ENCODE results near the gene SDK2. TPM values are rescaled to one million over a fixed set of nuclear protein-coding genes. Genes with fewer than 3 reads are reported as not detected.

Gene SDK2
- total and polyA plus RNA-seq, 9 of the 15 experiments (the other 6 are each of a cell fraction or from before 2014, with no cell fraction given): 0.04 TPM; not detected in 8

DNA sequence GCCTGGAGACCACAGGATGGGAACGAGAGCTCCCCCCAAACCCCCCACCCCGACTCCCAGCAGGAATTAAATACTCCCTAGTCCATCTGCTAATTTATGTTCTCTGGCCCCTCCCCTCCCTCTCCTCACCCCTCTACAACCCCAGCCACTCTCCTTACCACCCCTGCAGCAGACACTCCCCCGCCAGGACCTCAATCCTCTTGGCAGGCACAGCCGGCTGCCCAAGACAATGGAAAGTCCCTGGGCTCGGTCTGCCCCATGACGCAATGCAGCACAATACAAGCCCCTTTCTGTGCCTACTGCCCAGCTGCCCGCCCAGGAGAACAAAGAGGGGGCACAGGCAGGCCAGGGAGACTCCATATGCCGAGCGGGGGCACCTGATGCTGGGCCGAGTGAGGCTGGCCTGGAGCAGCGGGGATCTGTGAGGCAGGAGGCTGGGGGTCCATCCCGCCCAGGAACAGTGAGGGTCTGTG is 302.2 kb downstream of the SDK2 start:
- DNase-seq (ENCODE audit: extremely low read depth in 1 of 4, low spot score in 3 of 4) (no peak), FAIRE-seq (no peak), ATAC-seq (no peak)
- POLR2A ChIA-PET: interaction anchor here (0.5 to 1.2 kb wide), 5 partner anchors 17 to 716 kb away, joined by 3 read pairs; no protein-coding TSS in a partner anchor
- H3K27me3 ChIP-seq (ENCODE audit: control insufficient read depth in 2 of 2, insufficient read depth in 2 of 2, low read length in 2 of 2): peaks cover 19 to 65% of the 10 kb centered on the region in 2 experiments
- no peaks in the 10 kb centered on the region for H4K20me1 ChIP-seq (replicated peaks; ENCODE audit: control insufficient read depth, insufficient read depth, low read length)
- no peaks in the 10 kb centered on the region for H3K9me1 ChIP-seq (ENCODE audit: control insufficient read depth, insufficient read depth, low read length)
- H3K79me2 ChIP-seq (ENCODE audit: control insufficient read depth, insufficient read depth, low read length): no peaks in the 10 kb centered on the region
- no peak overlapping the region for H2AFZ ChIP-seq (ENCODE audit: low read depth, low read length)
- in situ Hi-C loops (cut with MboI): no loop called here
- BruUV-seq (replicated peaks): no TSS peak
- no peaks in the 10 kb centered on the region for H3K9me3 ChIP-seq (replicated peaks; ENCODE audit: control insufficient read depth, insufficient read depth, low read depth, low read length)
- intact Hi-C loops (cut with micrococcal nuclease): no loop called here
- H3K36me3 ChIP-seq (ENCODE audit: control insufficient read depth, insufficient read depth, low read length): no peaks in the 10 kb centered on the region
- TF ChIP-seq, protein P1, sequence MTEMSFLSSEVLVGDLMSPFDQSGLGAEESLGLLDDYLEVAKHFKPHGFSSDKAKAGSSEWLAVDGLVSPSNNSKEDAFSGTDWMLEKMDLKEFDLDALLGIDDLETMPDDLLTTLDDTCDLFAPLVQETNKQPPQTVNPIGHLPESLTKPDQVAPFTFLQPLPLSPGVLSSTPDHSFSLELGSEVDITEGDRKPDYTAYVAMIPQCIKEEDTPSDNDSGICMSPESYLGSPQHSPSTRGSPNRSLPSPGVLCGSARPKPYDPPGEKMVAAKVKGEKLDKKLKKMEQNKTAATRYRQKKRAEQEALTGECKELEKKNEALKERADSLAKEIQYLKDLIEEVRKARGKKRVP (CRISPR knock-in tag; IDR thresholded peaks at IDR 0.05): no peak
- TF ChIP-seq, protein P2, sequence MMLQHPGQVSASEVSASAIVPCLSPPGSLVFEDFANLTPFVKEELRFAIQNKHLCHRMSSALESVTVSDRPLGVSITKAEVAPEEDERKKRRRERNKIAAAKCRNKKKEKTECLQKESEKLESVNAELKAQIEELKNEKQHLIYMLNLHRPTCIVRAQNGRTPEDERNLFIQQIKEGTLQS (IDR thresholded peaks at IDR 0.05): peak; percentile 26
- TF ChIP-seq, protein P2 (CRISPR knock-in tag; conservative IDR thresholded peaks at IDR 0.05): no peak
- CTCF ChIA-PET (ENCODE audit: low intra/inter-chr PET ratio): no interaction called here
- peaks cover 0 to 19% of the 10 kb centered on the region in 2 experiments; a peak in 2 of 5 replicates for H3K4me1 ChIP-seq (replicated peaks in 1 of 2; ENCODE audit: control insufficient read depth in 2 of 2, insufficient read depth in 2 of 2, low read length in 2 of 2)
- no peak overlapping the region; a peak in 1 of 4 replicates for H3K9ac ChIP-seq (ENCODE audit: insufficient read depth in 1 of 2, low read depth in 2 of 2, low read length in 2 of 2)
- no peak overlapping the region for H3K27ac ChIP-seq (ENCODE audit: extremely low read depth, low read depth, low read length)
- H3K4me3 ChIP-seq: no peak overlapping the region
- H3K4me2 ChIP-seq (ENCODE audit: insufficient read depth, low read length): no peak overlapping the region
- 12% methylated on average over 12 of the region's 12 CpGs for WGBS (ENCODE audit: insufficient coverage, low coverage, missing lambda C conversion rate)

Measured in K562 (cell line).